Ovary (tissue), 3 donors: ENCODE data around the gene CENPP.

Experiments used
- EP300 ChIP-seq: sonication (generic); formaldehyde crosslinking; IDR thresholded peaks from one replicate; pipeline ENCODE4 v1.6.1; 2017; ENCODE audit warnings: antibody characterized with exemption
- POLR2A ChIP-seq: fragments of 450-650 bp; IDR thresholded peaks from one replicate; pipeline ENCODE4 v1.6.1; 2017; ENCODE audit warnings: antibody characterized with exemption, mild to moderate bottlenecking, moderate library complexity
- TF ChIP-seq, protein P1 (sequence below), 3 donors: fragments of 450-650 bp in 2 of 3; fragments of 200-600 bp in 1 of 3; IDR thresholded peaks; one replicate each; pipeline versions ENCODE4 v1.5.1 to v1.8.0; 2016 to 2022; ENCODE audit warnings: antibody characterized with exemption in 3 of 3, mild to moderate bottlenecking in 1 of 3
- donor health status: DM: no; HTN: no; CAD: no.

DNA sequence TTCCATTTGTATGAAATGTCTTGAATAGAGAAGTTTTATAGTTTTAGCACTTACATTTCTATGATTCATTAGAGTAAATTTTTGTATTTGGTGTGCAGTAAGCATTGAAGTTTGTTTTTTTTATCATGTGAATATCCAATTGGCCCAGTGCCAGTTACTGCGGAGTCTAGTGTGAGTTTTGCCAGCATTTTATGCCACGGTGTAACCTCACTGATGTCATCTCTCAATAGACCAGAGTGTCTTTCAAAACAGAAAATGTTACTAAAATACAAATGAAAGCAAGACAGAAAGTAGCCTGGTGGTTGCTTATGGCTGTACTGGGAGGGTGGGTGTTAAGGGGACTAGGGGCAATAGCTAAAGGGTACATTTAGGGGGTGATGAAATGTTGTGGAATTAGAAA is 281.3 kb downstream of the CENPP start:
- TF ChIP-seq, protein P1, sequence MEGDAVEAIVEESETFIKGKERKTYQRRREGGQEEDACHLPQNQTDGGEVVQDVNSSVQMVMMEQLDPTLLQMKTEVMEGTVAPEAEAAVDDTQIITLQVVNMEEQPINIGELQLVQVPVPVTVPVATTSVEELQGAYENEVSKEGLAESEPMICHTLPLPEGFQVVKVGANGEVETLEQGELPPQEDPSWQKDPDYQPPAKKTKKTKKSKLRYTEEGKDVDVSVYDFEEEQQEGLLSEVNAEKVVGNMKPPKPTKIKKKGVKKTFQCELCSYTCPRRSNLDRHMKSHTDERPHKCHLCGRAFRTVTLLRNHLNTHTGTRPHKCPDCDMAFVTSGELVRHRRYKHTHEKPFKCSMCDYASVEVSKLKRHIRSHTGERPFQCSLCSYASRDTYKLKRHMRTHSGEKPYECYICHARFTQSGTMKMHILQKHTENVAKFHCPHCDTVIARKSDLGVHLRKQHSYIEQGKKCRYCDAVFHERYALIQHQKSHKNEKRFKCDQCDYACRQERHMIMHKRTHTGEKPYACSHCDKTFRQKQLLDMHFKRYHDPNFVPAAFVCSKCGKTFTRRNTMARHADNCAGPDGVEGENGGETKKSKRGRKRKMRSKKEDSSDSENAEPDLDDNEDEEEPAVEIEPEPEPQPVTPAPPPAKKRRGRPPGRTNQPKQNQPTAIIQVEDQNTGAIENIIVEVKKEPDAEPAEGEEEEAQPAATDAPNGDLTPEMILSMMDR (IDR thresholded peaks at IDR 0.05), result no peak
- TF ChIP-seq POLR2A, result no peak
- no peak for TF ChIP-seq EP300
